ENCODE results near the gene ZNF189.

DNA sequence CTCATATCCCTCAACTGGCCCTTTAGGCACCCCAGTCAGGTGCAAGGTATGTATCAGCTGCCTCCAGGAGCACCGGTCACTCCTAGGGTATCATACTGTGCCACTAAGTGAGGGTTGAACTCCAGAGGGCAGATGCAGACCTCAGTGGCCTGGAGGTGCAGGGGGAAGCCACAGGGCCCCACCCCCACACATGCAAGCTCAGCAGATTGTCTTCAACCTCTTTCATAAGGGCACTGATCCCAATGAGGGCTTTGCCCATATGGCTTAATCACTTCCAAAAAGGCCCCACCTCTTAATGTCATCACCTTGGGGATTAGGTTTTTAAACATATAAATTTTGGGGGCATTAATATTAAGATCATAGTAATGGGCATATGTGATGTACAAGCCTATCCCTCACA, 42.0 kb upstream of the ZNF189 start:
- no peak for TF ChIP-seq POLR2A (IDR thresholded peaks at IDR 0.05; ENCODE audit: low read depth, low read length)
- TF ChIP-seq TAF1 (IDR thresholded peaks at IDR 0.05; ENCODE audit: borderline replicate concordance, low read depth, low read length) = no peak

Measured in GM12892 (cell line).